Measurements from ENCODE around the gene SAP25. TPM values are rescaled to one million over a fixed set of nuclear protein-coding genes. Genes with fewer than 3 reads are reported as not detected.
"Not testable (repeated sequence)": the region's sequence is repeated elsewhere in the genome, so short reads cannot be mapped to it uniquely, and the experiment has no call there.

SAP25 gene
- total and polyA plus RNA-seq, 11 donors = 0.30 to 2.3 (median 0.65) TPM; not detected in 4

DNA sequence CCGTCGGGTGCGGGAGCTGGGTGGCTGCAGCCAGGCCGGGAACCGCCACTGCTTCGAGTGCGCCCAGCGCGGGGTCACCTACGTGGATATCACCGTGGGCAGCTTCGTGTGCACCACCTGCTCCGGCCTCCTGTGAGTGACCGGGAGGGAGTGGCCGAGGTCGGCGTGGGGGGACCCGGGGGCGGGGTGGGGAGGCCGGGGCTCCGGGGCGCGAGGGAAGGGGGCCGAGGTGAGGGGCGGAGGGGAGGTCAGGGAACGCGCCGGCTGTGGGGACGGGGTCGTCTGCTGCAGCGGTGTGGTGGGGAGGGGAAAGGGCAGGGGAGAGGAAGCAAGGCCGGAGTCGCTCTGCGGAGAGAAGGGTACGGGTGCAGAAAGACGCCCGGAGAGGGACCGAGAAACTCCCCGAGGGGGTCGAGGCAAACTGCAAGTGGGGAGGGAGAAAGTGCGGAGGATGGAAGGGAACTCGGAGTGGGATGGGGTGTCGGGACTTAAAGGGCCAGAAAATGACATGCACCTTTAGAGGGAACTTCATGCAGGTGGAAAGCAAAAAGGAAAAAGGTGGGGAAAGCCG, 34.2 kb downstream of the SAP25 start:
- Histone ChIP-seq H3K27me3 (no peaks in the 10 kb centered on the region), H3K9me3 (no peaks in the 10 kb centered on the region), H3K36me3 (no peaks in the 10 kb centered on the region), H3K4me3 (peak overlapping the region; percentile 40 to 99 (median 90)), H3K27ac (peak overlapping the region in 10 of 12 donors; percentile 55 to 85 (median 72)), H3K4me1 (peaks cover 0 to 39% (median 19%) of the 10 kb centered on the region in 12 donors)
- intact Hi-C loops (cut with DNase I) = loop anchor here in 4 of 10 donors (2.0 to 5.0 kb wide), 5 partner anchors 47 to 73 kb away; partner anchors contain the start of genes FBXO24 (in 1 of the 4), LRCH4 (in 1 of the 4), MOSPD3 (in 1 of the 4) and NYAP1 (in 1 of the 4)
- DNase-seq = no peak
- WGBS, 4 donors = 0 to 2% (median 1%) methylated on average over 31 to 44 of the region's 44 CpGs
- ATAC-seq = peak in 1 of 4 donors; percentile 25
- TF ChIP-seq, protein P1, sequence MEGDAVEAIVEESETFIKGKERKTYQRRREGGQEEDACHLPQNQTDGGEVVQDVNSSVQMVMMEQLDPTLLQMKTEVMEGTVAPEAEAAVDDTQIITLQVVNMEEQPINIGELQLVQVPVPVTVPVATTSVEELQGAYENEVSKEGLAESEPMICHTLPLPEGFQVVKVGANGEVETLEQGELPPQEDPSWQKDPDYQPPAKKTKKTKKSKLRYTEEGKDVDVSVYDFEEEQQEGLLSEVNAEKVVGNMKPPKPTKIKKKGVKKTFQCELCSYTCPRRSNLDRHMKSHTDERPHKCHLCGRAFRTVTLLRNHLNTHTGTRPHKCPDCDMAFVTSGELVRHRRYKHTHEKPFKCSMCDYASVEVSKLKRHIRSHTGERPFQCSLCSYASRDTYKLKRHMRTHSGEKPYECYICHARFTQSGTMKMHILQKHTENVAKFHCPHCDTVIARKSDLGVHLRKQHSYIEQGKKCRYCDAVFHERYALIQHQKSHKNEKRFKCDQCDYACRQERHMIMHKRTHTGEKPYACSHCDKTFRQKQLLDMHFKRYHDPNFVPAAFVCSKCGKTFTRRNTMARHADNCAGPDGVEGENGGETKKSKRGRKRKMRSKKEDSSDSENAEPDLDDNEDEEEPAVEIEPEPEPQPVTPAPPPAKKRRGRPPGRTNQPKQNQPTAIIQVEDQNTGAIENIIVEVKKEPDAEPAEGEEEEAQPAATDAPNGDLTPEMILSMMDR (IDR thresholded peaks at IDR 0.05) = no peak
- TF ChIP-seq POLR2A (IDR thresholded peaks at IDR 0.05) = no peak

DNA sequence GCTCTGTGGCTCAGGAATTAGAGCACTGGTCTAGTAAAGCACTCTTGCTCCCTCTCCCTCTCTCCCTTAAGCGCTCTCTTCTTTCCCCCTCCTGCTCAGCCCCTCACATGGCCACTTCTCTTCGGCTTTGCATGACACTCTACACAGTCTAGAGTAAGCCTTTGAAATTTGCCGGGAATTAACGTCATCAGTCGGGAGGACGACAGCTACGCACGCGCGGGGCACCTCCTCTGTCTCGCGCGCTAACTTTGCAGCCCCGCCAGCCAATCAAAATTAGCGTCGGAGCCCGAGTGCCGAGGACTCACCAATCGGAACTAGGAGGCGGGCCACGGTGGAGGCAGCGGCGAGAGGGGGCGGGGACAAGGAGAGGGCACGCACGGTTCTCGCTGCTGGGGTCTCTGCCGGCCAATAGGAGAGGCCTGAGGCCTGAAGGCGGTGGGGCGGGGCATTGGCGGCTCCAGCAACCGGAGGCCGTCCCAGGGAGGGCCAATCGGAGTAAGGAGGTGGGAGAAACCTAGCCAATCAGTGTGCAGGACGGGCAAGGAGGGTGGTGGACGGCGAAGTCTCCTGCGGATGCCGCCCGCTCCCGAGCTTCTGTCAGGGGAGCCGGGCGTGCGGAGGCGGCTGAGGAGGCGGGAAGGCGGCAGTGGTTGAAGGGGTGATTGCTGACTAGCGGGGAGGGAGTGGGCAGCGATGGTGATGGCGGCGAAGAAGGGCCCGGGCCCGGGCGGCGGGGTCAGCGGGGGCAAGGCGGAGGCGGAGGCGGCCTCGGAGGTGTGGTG, 34.9 kb downstream of the SAP25 start, which contains the start of gene AGFG2:
Gene AGFG2, plus strand, starts transcription at position 550 of the 782 bp plus-strand sequence. Its CDS starts 144 bp downstream, at position 694.
- TF ChIP-seq POLR2A (IDR thresholded peaks at IDR 0.05) = peak in 1 of 2 donors; percentile 80
- TF ChIP-seq, protein P1 (IDR thresholded peaks at IDR 0.05) = no peak
- Histone ChIP-seq H3K27me3 (no peaks in the 10 kb centered on the region), H3K4me1 (peaks cover 0 to 32% (median 13%) of the 10 kb centered on the region in 12 donors), H3K27ac (peak within 1 kb of the TSS in 10 of 12 donors; percentile 55 to 85 (median 72)), H3K9me3 (no peaks in the 10 kb centered on the region), H3K36me3 (no peaks in the 10 kb centered on the region), H3K4me3 (peak within 1 kb of the TSS; percentile 40 to 99 (median 90))
- ATAC-seq = peak; percentile 100
- intact Hi-C loops (cut with DNase I) = loop anchor here in 3 of 10 donors (2.0 to 5.0 kb wide), 4 partner anchors 48 to 74 kb away; partner anchors contain the start of genes FBXO24 (in 1 of the 3), LRCH4 (in 1 of the 3), MOSPD3 (in 1 of the 3) and TSC22D4 (in 1 of the 3)
- 0% methylated on average over 49 to 60 of the region's 60 CpGs for WGBS, 4 donors
- peak; percentile 100 for DNase-seq

DNA sequence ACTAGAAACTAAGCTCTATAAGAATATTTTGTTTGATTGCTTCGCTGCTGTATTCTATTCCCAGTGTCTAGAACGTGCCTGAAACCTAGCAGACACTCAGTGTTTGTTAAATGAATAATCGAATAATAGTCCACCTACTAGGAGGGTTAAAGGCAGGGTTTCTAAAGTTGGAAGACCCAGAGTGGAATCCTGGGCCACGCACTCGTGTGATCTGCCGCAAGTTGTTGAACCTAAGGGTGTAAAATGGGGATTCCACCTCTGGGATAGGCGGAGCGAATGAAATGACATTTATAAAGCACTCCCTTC, 35.4 kb downstream of the SAP25 start:
- Histone ChIP-seq H3K27ac (peak overlapping the region in 5 of 12 donors; percentile 22 to 79 (median 49)), H3K4me3 (peak overlapping the region in 9 of 12 donors; percentile 28 to 86 (median 44)), H3K36me3 (no peaks in the 10 kb centered on the region), H3K4me1 (peaks cover 0 to 27% (median 13%) of the 10 kb centered on the region in 12 donors), H3K27me3 (no peaks in the 10 kb centered on the region), H3K9me3 (no peaks in the 10 kb centered on the region)
- DNase-seq (no peak), ATAC-seq (no peak)
- 9 to 13% (median 11%) methylated on average over 8 of the region's 8 CpGs for WGBS, 4 donors
- TF ChIP-seq, protein P1 (IDR thresholded peaks at IDR 0.05) = no peak
- no peak for TF ChIP-seq POLR2A (IDR thresholded peaks at IDR 0.05)
- intact Hi-C loops (cut with DNase I) = loop anchor here in 3 of 10 donors (2.0 to 5.0 kb wide), 4 partner anchors 48 to 74 kb away; partner anchors contain the start of genes FBXO24 (in 1 of the 3), LRCH4 (in 1 of the 3), MOSPD3 (in 1 of the 3) and TSC22D4 (in 1 of the 3)

DNA sequence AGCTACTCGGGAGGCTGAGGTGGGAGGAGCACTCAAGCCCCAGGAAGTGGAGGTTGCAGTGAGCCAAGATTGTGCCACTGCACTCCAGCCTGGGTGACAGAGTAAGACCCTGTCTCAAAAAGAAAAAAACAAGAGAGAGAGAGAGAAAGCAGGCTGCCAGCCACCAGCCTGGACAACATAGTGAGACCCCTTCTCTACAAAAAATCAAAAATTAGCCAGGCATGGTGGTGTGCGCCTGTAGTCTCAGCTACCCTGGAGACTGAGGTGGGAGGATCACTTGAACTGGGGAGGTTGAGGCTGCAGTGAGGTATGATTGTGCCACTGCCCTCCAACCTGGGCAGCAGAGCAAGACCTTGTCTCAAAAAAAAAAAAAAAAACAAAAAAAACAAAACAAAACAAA, 37.0 kb downstream of the SAP25 start:
- H3K4me3 ChIP-seq, H3K27ac ChIP-seq, ATAC-seq, H3K36me3 ChIP-seq, H3K9me3 ChIP-seq, H3K27me3 ChIP-seq, DNase-seq: not testable (repeated sequence)
- H3K4me1 ChIP-seq = peaks cover 0 to 20% (median 13%) of the 10 kb centered on the region in 12 donors
- 80 to 85% (median 82%) methylated on average over 2 of the region's 2 CpGs for WGBS, 4 donors
- intact Hi-C loops (cut with DNase I) = loop anchor here in 1 of 10 donors (5.0 kb wide), 1 partner anchor 49 kb away; no protein-coding TSS in a partner anchor

DNA sequence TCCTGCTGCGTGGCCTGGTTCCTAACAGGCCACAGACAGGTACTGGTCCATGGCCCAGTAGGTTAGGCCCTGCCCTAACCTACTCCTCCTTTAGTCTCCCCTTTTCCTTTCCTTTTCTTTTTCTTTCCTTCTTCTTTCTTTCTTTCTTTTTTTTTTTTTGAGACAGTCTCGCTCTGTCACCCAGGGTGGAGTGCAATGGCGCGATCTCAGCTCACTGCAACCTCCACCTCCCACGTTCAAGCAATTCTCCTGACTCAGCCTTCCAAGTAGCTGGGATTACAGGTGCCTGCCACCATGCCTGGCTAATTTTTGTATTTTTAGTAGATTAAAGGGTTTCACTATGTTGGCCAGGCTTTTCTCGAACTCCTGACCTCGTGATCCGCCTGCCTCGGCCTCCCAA, 37.7 kb downstream of the SAP25 start:
- H3K9me3 ChIP-seq, H3K4me3 ChIP-seq, DNase-seq, H3K27me3 ChIP-seq, H3K27ac ChIP-seq, ATAC-seq, H3K36me3 ChIP-seq: not testable (repeated sequence)
- H3K4me1 ChIP-seq = peaks cover 0 to 20% (median 13%) of the 10 kb centered on the region in 12 donors
- WGBS, 4 donors = 89 to 95% (median 91%) methylated on average over 9 of the region's 9 CpGs
- intact Hi-C loops (cut with DNase I) = loop anchor here in 1 of 10 donors (5.0 kb wide), 1 partner anchor 49 kb away; no protein-coding TSS in a partner anchor
